ENCODE data around the gene TNS3. TPM values are rescaled to one million over a fixed set of nuclear protein-coding genes. Genes with fewer than 3 reads are reported as not detected.

The TNS3 gene
- polyA plus RNA-seq, 1 of the 3 experiments (the other 2 are of a cell fraction), result 72.3 TPM

- Histone ChIP-seq H3K4me2 (no peak overlapping the region), H3K27ac (ENCODE audit: low read depth in 2 of 2, low read length in 1 of 2) (peak overlapping the region in 1 of 2 experiments; percentile 11; a peak in 1 of 4 replicates)
- POLR2A ChIA-PET, result no interaction called here
Observed at GRCh38 chr7:47551668-47552440, 30.1 kb downstream of the TNS3 start.

More at GRCh38 chr7:47551668-47552440, 30.1 kb downstream of the TNS3 start:
- peaks cover 10% of the 10 kb centered on the region for H3F3A ChIP-seq (replicated peaks; ENCODE audit: insufficient read depth)
- no peaks in the 10 kb centered on the region for H3K27me3 ChIP-seq (ENCODE audit: insufficient read depth)
- TF ChIP-seq RXRA (IDR thresholded peaks at IDR 0.05; ENCODE audit: borderline replicate concordance, low read depth) (no peak), CHD2 (IDR thresholded peaks at IDR 0.05; ENCODE audit: low read length, partially characterized antibody) (no peak), USF1 (IDR thresholded peaks at IDR 0.05; ENCODE audit: borderline replicate concordance, low read depth) (no peak), TAF1 (IDR thresholded peaks at IDR 0.05; ENCODE audit: borderline replicate concordance, low read depth, low read length) (no peak), ZBTB33 (IDR thresholded peaks at IDR 0.05; ENCODE audit: borderline replicate concordance, low read depth) (no peak), SMC3 (IDR thresholded peaks at IDR 0.05; ENCODE audit: low read depth, low read length) (no peak), FOXJ3 (CRISPR knock-in tag; IDR thresholded peaks at IDR 0.05) (no peak), TEAD4 (IDR thresholded peaks at IDR 0.05; ENCODE audit: borderline replicate concordance, insufficient read depth) (no peak), RFX5 (IDR thresholded peaks at IDR 0.05; ENCODE audit: low read length) (no peak), GABPA (IDR thresholded peaks at IDR 0.05; ENCODE audit: low read depth) (no peak), MXI1 (IDR thresholded peaks at IDR 0.05; ENCODE audit: low read depth, low read length) (no peak), RCOR1 (IDR thresholded peaks at IDR 0.05; ENCODE audit: low read length) (no peak), POLR2AphosphoS5 (IDR thresholded peaks at IDR 0.05; ENCODE audit: low read depth, low read length) (no peak), MAX (IDR thresholded peaks at IDR 0.05; ENCODE audit: low read depth) (no peak), SIN3A (IDR thresholded peaks at IDR 0.05; ENCODE audit: borderline replicate concordance, low read depth, low read length) (no peak), PBX3 (IDR thresholded peaks at IDR 0.05) (no peak), ELF1 (IDR thresholded peaks at IDR 0.05) (no peak)
- WGBS (ENCODE audit: low lambda C conversion rate), result 87% methylated on average over 12 of the region's 12 CpGs
- CTCF ChIA-PET, result no interaction called here
- H3K36me3 ChIP-seq (replicated peaks in 1 of 2; ENCODE audit: control insufficient read depth in 1 of 2, insufficient read depth in 2 of 2, low read length in 1 of 2), result peaks cover 3 to 15% of the 10 kb centered on the region in 2 experiments
- no peak overlapping the region for H3K9ac ChIP-seq
- no peak overlapping the region for H2AFZ ChIP-seq (ENCODE audit: low read depth)
- no peaks in the 10 kb centered on the region for H3K9me2 ChIP-seq
- no peak for DNase-seq
- no peaks in the 10 kb centered on the region for H3K9me3 ChIP-seq
- no peak overlapping the region for H3K4me3 ChIP-seq (ENCODE audit: low read depth in 2 of 2, low read length in 1 of 2)
- peaks cover 2 to 18% of the 10 kb centered on the region in 2 experiments; a peak in 3 of 4 replicates for H3K4me1 ChIP-seq (ENCODE audit: control insufficient read depth in 1 of 2, insufficient read depth in 2 of 2, low read depth in 1 of 2, low read length in 1 of 2)
- peaks cover 39% of the 10 kb centered on the region; the same call in 1 of the 2 replicates for H3K79me2 ChIP-seq (ENCODE audit: insufficient read depth)
- peaks cover 18% of the 10 kb centered on the region for H4K20me1 ChIP-seq (ENCODE audit: insufficient read depth)

Data from SK-N-SH (cell line).